SK-N-MC (cell line): ENCODE measurements around the gene SIRT1.
"Not testable (repeated sequence)": the region's sequence is repeated elsewhere in the genome, so short reads cannot be mapped to it uniquely, and the experiment has no call there.

Experiments
- EZH2 ChIP-seq: fragments of 200-600 bp; sonication (generic); IDR thresholded peaks from one replicate; pipeline ENCODE4 v1.6.1; 2017; ENCODE audit warnings: antibody characterized with exemption
- FOXP2 ChIP-seq: optimal IDR thresholded peaks from 2 replicates; pipeline ENCODE3; 2011; ENCODE audit warnings: mild to moderate bottlenecking, moderate library complexity; ENCODE audit not compliant: insufficient read depth; ENCODE audit errors: extremely low read length, control extremely low read depth
- POLR2AphosphoS5 ChIP-seq: IDR thresholded peaks from 2 replicates; pipeline ENCODE4 v1.6.1; 2012; ENCODE audit warnings: mild to moderate bottlenecking, low read depth, low read length, borderline replicate concordance

DNA sequence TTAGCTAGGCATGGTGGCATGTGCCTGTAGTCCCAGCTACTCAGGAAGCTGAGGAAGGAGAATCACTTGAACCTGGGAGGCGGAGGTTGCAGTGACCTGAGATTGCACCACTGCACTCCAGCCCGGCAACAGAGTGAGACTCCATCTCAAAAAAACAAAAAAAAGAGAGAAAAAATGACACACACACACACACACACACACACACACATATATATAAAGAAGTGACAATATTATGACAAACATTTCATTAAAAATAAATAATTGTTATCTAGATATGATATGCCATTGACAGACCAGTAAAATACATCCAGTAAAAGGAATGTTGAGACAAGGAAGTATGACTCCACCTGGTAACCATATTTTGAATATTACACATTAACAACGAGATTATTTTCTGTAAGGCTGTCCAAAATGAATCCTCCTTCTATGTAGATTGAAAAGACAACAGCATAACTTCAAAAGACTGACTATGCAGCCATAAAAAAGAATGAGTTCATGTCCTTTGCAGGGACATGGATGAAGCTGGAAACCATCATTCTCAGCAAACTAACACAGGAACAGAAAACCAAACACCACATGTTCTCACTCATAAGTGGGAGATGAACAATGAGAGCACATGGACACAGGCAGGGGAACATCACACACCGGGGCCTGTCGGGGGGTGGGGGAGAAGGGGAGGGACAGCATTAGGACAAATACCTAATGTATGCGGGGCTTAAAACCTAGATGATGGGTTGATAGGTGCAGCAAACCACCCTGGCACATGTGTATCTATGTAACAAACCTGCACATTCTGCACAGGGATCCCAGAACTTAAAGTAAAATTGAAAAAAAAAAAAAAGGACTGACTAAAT, 48.7 kb upstream of the SIRT1 start:
- not testable (repeated sequence) for TF ChIP-seq EZH2, POLR2AphosphoS5, FOXP2
